GM04504 (cell line): ENCODE measurements around the gene DHCR7.
A peak's percentile ranks its signal among the peaks of the same experiment; 100 is the strongest.
"Not testable (repeated sequence)": the region's sequence is repeated elsewhere in the genome, so short reads cannot be mapped to it uniquely, and the experiment has no call there.

Experiments
- DNase-seq: peaks from one replicate; pipeline ENCODE4 v3.0.0-alpha.2; 2012; ENCODE audit warnings: low read depth

The DHCR7 gene

GRCh38 chr11:71437879-71438278 is 10.3 kb downstream of the DHCR7 start:
- no peak for DNase-seq

- no peak for DNase-seq
These were observed 10.8 kb downstream of the DHCR7 start for GRCh38 chr11:71437399-71437798.

GRCh38 chr11:71436861-71437260 is 11.3 kb downstream of the DHCR7 start:
- DNase-seq = no peak

- no peak for DNase-seq
These were observed 12.8 kb downstream of the DHCR7 start for GRCh38 chr11:71435278-71435951.

- DNase-seq = no peak
These were observed 13.5 kb downstream of the DHCR7 start for GRCh38 chr11:71434576-71435130.

GRCh38 chr11:71433648-71434450 is 14.3 kb downstream of the DHCR7 start:
- no peak for DNase-seq

- DNase-seq = no peak
These were observed 15.2 kb downstream of the DHCR7 start for GRCh38 chr11:71432761-71433647.

- no peak for DNase-seq
These were observed 16.9 kb downstream of the DHCR7 start for GRCh38 chr11:71431271-71431670.

GRCh38 chr11:71430166-71430565 is 18.0 kb downstream of the DHCR7 start:
- DNase-seq = no peak

GRCh38 chr11:71429701-71430100 is 18.5 kb downstream of the DHCR7 start:
- no peak for DNase-seq

GRCh38 chr11:71428861-71429435 is 19.2 kb downstream of the DHCR7 start:
- DNase-seq = no peak

GRCh38 chr11:71426413-71426812 is 21.8 kb downstream of the DHCR7 start:
- DNase-seq = no peak

- DNase-seq = no peak
These were observed 22.3 kb downstream of the DHCR7 start for GRCh38 chr11:71425860-71426259.

GRCh38 chr11:71425409-71425808 is 22.8 kb downstream of the DHCR7 start:
- DNase-seq = no peak

GRCh38 chr11:71423181-71423790 is 24.9 kb downstream of the DHCR7 start:
- no peak for DNase-seq

GRCh38 chr11:71422318-71422717 is 25.9 kb downstream of the DHCR7 start:
- not testable (repeated sequence) for DNase-seq

- DNase-seq = no peak
These were observed 26.7 kb downstream of the DHCR7 start for GRCh38 chr11:71421392-71421950.

GRCh38 chr11:71420455-71421241 is 27.5 kb downstream of the DHCR7 start:
- peak; percentile 10 for DNase-seq

GRCh38 chr11:71418643-71419042 is 29.6 kb downstream of the DHCR7 start:
- no peak for DNase-seq

GRCh38 chr11:71414645-71415044 is 33.5 kb downstream of the DHCR7 start:
- no peak for DNase-seq
